Chondrocyte (in vitro differentiated cells): Measurements from ENCODE around the gene HMGXB3. TPM values are rescaled to one million over a fixed set of nuclear protein-coding genes. Genes with fewer than 3 reads are reported as not detected.
A peak's percentile ranks its signal among the peaks of the same experiment; 100 is the strongest.

Source experiments
- DNase-seq: peaks from one replicate; pipeline ENCODE4 v3.0.0; 2021; ENCODE audit warnings: mixed read lengths, low spot score
- H3K27ac Mint-ChIP-seq: one replicate; pipeline ENCODE4 v1.8.0; 2021; ENCODE audit warnings: mild to moderate bottlenecking, moderate library complexity, mixed read lengths; ENCODE audit not compliant: unreplicated experiment
- H3K27me3 Mint-ChIP-seq: 2 replicates; pipeline ENCODE4 v1.8.0; 2021; ENCODE audit warnings: low read depth, mixed read lengths
- H3K36me3 Mint-ChIP-seq: 2 replicates; pipeline ENCODE4 v1.8.0; 2021; ENCODE audit warnings: low read depth, mixed read lengths
- H3K4me1 Mint-ChIP-seq: 2 replicates; pipeline ENCODE4 v1.8.0; 2021; ENCODE audit warnings: low read depth, mild to moderate bottlenecking, mixed read lengths
- H3K4me3 Mint-ChIP-seq: one replicate; pipeline ENCODE4 v1.8.0; 2021; ENCODE audit warnings: mild to moderate bottlenecking, moderate library complexity, mixed read lengths; ENCODE audit not compliant: unreplicated experiment
- H3K9me3 Mint-ChIP-seq: 2 replicates; pipeline ENCODE4 v1.8.0; 2021; ENCODE audit warnings: low read depth, mixed read lengths
- total RNA-seq: library from RNA; stranded (reverse); gene quantifications from 3 replicates; pipeline ENCODE4 v1.2.1, GENCODE V29; 2021
- TF ChIP-seq, protein P1 (sequence below): fragments of 200-600 bp; sonication (generic); IDR thresholded peaks from 2 replicates; pipeline ENCODE4 v1.5.0; 2021; ENCODE audit warnings: antibody characterized with exemption, mild to moderate bottlenecking, moderate library complexity

Gene HMGXB3
- total RNA-seq, 1 donor from 2014 or later: 44.2 TPM

DNA sequence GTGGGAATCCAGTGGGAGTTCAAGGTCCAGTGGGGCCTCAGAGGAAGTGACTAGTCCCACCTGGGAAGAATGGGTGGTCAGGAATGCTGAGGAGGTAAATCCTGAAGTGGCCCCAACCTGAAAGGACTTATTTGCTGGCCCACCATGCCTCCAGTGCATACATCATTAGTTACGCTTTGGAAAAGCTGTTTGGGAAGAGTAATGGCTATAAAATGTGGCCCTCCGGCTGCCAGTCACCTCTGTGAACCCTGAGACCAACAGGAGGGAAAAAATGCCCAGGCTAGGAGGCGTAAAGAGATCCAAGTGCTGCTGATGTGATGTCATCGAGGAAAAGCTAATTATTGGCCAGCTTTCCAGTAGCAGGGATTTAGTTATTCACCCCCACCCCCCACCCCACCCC, 42.7 kb upstream of the HMGXB3 start:
- Mint-ChIP-seq H3K27me3 (no peaks in the 10 kb centered on the region), H3K4me1 (peaks cover 32% of the 10 kb centered on the region), H3K9me3 (no peaks in the 10 kb centered on the region), H3K4me3 (no peak overlapping the region), H3K27ac (no peak overlapping the region), H3K36me3 (peaks cover 2% of the 10 kb centered on the region)
- TF ChIP-seq, protein P1, sequence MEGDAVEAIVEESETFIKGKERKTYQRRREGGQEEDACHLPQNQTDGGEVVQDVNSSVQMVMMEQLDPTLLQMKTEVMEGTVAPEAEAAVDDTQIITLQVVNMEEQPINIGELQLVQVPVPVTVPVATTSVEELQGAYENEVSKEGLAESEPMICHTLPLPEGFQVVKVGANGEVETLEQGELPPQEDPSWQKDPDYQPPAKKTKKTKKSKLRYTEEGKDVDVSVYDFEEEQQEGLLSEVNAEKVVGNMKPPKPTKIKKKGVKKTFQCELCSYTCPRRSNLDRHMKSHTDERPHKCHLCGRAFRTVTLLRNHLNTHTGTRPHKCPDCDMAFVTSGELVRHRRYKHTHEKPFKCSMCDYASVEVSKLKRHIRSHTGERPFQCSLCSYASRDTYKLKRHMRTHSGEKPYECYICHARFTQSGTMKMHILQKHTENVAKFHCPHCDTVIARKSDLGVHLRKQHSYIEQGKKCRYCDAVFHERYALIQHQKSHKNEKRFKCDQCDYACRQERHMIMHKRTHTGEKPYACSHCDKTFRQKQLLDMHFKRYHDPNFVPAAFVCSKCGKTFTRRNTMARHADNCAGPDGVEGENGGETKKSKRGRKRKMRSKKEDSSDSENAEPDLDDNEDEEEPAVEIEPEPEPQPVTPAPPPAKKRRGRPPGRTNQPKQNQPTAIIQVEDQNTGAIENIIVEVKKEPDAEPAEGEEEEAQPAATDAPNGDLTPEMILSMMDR: no peak
- DNase-seq: no peak

- TF ChIP-seq, protein P1: peak; percentile 81
- H3K4me3 Mint-ChIP-seq: peak overlapping the region; percentile 87
- peak overlapping the region; percentile 100 for H3K27ac Mint-ChIP-seq
- DNase-seq: no peak
- no peaks in the 10 kb centered on the region for H3K9me3 Mint-ChIP-seq
- no peaks in the 10 kb centered on the region for H3K27me3 Mint-ChIP-seq
- peaks cover 2% of the 10 kb centered on the region for H3K36me3 Mint-ChIP-seq
- H3K4me1 Mint-ChIP-seq: peaks cover 33% of the 10 kb centered on the region
Observed at GRCh38 chr5:149959406-149960236, 40.9 kb upstream of the HMGXB3 start.

- peak within 1 kb of the TSS; percentile 87 for H3K4me3 Mint-ChIP-seq
Observed at GRCh38 chr5:149960272-149961185, 40.0 kb upstream of the HMGXB3 start, which contains the start of gene SLC26A2. SLC26A2 (plus strand) TSS chr5:149960758; CDS start chr5:149977653, 16,895 bp downstream.

DNA sequence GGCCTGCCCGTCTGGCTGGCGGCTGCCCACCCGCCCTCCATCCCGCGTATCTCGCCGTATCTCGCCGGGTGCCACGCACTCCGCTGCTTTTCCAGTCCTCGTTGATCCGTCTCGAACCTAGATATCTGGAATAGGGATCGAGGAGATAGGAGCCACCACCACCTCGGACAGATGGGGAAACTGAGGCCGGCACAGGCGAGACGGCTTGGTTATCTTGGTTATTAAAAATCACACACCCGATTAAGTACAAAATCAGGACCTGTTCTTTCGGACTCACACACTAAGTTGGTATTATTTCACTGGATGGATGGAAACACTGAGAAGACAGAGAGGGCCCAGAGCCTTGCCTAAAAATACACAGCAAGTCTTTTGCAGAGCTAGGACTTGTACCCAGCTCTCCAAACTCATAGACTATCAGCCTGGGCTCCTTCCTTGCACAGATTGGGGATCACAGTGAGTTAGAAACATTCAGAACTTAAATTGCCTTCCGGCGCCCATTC, 39.3 kb upstream of the HMGXB3 start:
- H3K27ac Mint-ChIP-seq: peak overlapping the region; percentile 71
- DNase-seq: no peak
- no peaks in the 10 kb centered on the region for H3K9me3 Mint-ChIP-seq
- no peaks in the 10 kb centered on the region for H3K27me3 Mint-ChIP-seq
- H3K36me3 Mint-ChIP-seq: peaks cover 2% of the 10 kb centered on the region
- TF ChIP-seq, protein P1: no peak
- peaks cover 35% of the 10 kb centered on the region for H3K4me1 Mint-ChIP-seq
- peak overlapping the region; percentile 87 for H3K4me3 Mint-ChIP-seq

More at GRCh38 chr5:149960272-149961185, 40.0 kb upstream of the HMGXB3 start, which contains the start of gene SLC26A2:
- H3K36me3 Mint-ChIP-seq: peaks cover 2% of the 10 kb centered on the region
- H3K27ac Mint-ChIP-seq: peak within 1 kb of the TSS; percentile 100
- no peaks in the 10 kb centered on the region for H3K9me3 Mint-ChIP-seq
- H3K4me1 Mint-ChIP-seq: peaks cover 34% of the 10 kb centered on the region
- DNase-seq: peak; percentile 99
- TF ChIP-seq, protein P1: no peak
- no peaks in the 10 kb centered on the region for H3K27me3 Mint-ChIP-seq

DNA sequence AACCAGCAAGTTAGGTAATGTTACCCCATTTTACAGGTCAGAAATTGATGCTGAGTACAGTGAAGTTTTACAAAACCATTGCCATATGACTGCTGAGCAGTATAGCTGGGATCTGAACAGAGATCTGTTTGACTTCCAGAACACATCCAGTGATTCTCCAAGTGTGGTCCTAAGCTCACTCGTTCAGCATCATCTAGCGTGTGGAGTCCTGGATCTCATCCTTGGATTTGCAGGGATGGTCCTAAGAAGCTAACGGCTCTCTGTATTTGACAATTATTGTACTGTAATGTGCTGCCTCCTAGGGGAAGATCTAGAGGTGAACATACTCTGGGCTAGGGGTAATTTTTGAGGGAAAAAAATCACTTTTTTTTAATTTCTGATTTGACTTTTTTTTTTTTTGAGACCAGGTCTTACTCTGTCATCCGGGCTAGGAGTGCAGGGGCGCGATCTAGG, 38.6 kb upstream of the HMGXB3 start:
- peaks cover 33% of the 10 kb centered on the region for H3K4me1 Mint-ChIP-seq
- TF ChIP-seq, protein P1: peak; percentile 88
- peak overlapping the region; percentile 87 for H3K4me3 Mint-ChIP-seq
- H3K27ac Mint-ChIP-seq: peak overlapping the region; percentile 71
- H3K9me3 Mint-ChIP-seq: no peaks in the 10 kb centered on the region
- no peaks in the 10 kb centered on the region for H3K27me3 Mint-ChIP-seq
- peaks cover 2% of the 10 kb centered on the region for H3K36me3 Mint-ChIP-seq
- no peak for DNase-seq
